Hepatocyte (in vitro differentiated cells): ENCODE results near the gene MDM2.

ENCODE experiments used
- EZH2 ChIP-seq: fragments of 200-600 bp; sonication (generic); IDR thresholded peaks from 2 replicates; pipeline ENCODE4 v1.6.1; 2016; ENCODE audit warnings: antibody characterized with exemption, mild to moderate bottlenecking, borderline replicate concordance
- EZH2phosphoT487 ChIP-seq: fragments of 200-600 bp; sonication (generic); IDR thresholded peaks from one replicate; pipeline ENCODE4 v1.6.1; 2018; ENCODE audit warnings: antibody characterized with exemption, mild to moderate bottlenecking, low read depth, moderate library complexity; ENCODE audit not compliant: unreplicated experiment, severe bottlenecking
- TF ChIP-seq, protein P1 (sequence below): fragments of 200-600 bp; sonication (generic); IDR thresholded peaks from 2 replicates; pipeline ENCODE4 v1.5.1; 2016; ENCODE audit warnings: antibody characterized with exemption, mild to moderate bottlenecking; ENCODE audit not compliant: poor library complexity

GRCh38 chr12:68831751-68832503 lies 23.9 kb downstream of the MDM2 start:
- TF ChIP-seq, protein P1, sequence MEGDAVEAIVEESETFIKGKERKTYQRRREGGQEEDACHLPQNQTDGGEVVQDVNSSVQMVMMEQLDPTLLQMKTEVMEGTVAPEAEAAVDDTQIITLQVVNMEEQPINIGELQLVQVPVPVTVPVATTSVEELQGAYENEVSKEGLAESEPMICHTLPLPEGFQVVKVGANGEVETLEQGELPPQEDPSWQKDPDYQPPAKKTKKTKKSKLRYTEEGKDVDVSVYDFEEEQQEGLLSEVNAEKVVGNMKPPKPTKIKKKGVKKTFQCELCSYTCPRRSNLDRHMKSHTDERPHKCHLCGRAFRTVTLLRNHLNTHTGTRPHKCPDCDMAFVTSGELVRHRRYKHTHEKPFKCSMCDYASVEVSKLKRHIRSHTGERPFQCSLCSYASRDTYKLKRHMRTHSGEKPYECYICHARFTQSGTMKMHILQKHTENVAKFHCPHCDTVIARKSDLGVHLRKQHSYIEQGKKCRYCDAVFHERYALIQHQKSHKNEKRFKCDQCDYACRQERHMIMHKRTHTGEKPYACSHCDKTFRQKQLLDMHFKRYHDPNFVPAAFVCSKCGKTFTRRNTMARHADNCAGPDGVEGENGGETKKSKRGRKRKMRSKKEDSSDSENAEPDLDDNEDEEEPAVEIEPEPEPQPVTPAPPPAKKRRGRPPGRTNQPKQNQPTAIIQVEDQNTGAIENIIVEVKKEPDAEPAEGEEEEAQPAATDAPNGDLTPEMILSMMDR = no peak
- TF ChIP-seq EZH2 (no peak), EZH2phosphoT487 (no peak)
